Naive B cell (primary cell): ENCODE measurements around the gene MRNIP. TPM values are rescaled to one million over a fixed set of nuclear protein-coding genes. Genes with fewer than 3 reads are reported as not detected.

Source experiments
- ATAC-seq, 2 donors: fragments of 150-1000 bp; cut with Tn5 transposase; 2 replicates each; pipeline ENCODE4 v1.10.0; 2021; ENCODE audit warnings: low read depth in 2 of 2, mild to moderate bottlenecking in 2 of 2, moderate library complexity in 2 of 2
- DNase-seq: peaks from one replicate; pipeline ENCODE4 v3.0.0; 2022
- H3K27ac Mint-ChIP-seq, 6 donors: one replicate each; pipeline ENCODE4 v1.8.0; 2020 to 2022; ENCODE audit warnings: mild to moderate bottlenecking in 6 of 6, mixed read lengths in 6 of 6, moderate library complexity in 5 of 6, inconsistent platforms in 2 of 6
- H3K27me3 Mint-ChIP-seq, 3 donors: one replicate each; pipeline ENCODE4 v1.8.0; 2021 to 2022; ENCODE audit warnings: mixed read lengths in 3 of 3, mild to moderate bottlenecking in 1 of 3
- H3K36me3 Mint-ChIP-seq, 2 donors: one replicate each; pipeline ENCODE4 v1.8.0; 2020 to 2022; ENCODE audit warnings: mixed read lengths in 2 of 2, inconsistent platforms in 1 of 2, mild to moderate bottlenecking in 1 of 2
- H3K4me1 Mint-ChIP-seq, 3 donors: one replicate each; pipeline ENCODE4 v1.8.0; 2020 to 2022; ENCODE audit warnings: mixed read lengths in 3 of 3, inconsistent platforms in 1 of 3, mild to moderate bottlenecking in 1 of 3, moderate library complexity in 1 of 3
- H3K4me3 Mint-ChIP-seq, 8 donors: one replicate each; pipeline ENCODE4 v1.8.0; 2020 to 2022; ENCODE audit warnings: mild to moderate bottlenecking in 8 of 8, mixed read lengths in 8 of 8, moderate library complexity in 8 of 8, inconsistent platforms in 2 of 8
- H3K9me3 Mint-ChIP-seq, 7 donors: one replicate each; pipeline ENCODE4 v1.8.0; 2020 to 2022; ENCODE audit warnings: mixed read lengths in 7 of 7, mild to moderate bottlenecking in 5 of 7, inconsistent platforms in 2 of 7, moderate library complexity in 1 of 7
- polyA plus RNA-seq, 6 donors: library from polyadenylated mRNA; unstranded; fragments of 300-500 nt; fragmentation: Illumina TruSeq; gene quantifications; one replicate each; pipeline ENCODE4 v1.2.3, GENCODE V29; 2021; ENCODE audit warnings: low read depth in 6 of 6

The MRNIP gene
- polyA plus RNA-seq, 6 donors from 2014 or later = 4.4 to 21.2 (median 16.6) TPM

GRCh38 chr5:179895861-179896260 lies 37.2 kb upstream of the MRNIP start:
- peaks cover 5 to 9% of the 10 kb centered on the region in 2 donors for H3K36me3 Mint-ChIP-seq
- no peaks in the 10 kb centered on the region for H3K27me3 Mint-ChIP-seq
- DNase-seq = no peak
- H3K9me3 Mint-ChIP-seq = no peaks in the 10 kb centered on the region
- peak overlapping the region in 1 of 6 donors; percentile 26 for H3K27ac Mint-ChIP-seq
- ATAC-seq = no peak
- H3K4me3 Mint-ChIP-seq = no peak overlapping the region
- H3K4me1 Mint-ChIP-seq = peaks cover 0 to 5% (median 0%) of the 10 kb centered on the region in 3 donors

- Mint-ChIP-seq H3K4me3 (no peak overlapping the region), H3K9me3 (no peaks in the 10 kb centered on the region), H3K4me1 (no peaks in the 10 kb centered on the region), H3K27ac (no peak overlapping the region), H3K27me3 (no peaks in the 10 kb centered on the region), H3K36me3 (peaks cover 9 to 12% of the 10 kb centered on the region in 2 donors)
- ATAC-seq = no peak
- no peak for DNase-seq
Measured at GRCh38 chr5:179893958-179894895, 35.6 kb upstream of the MRNIP start.

- H3K9me3 Mint-ChIP-seq = no peaks in the 10 kb centered on the region
- ATAC-seq = no peak
- H3K4me1 Mint-ChIP-seq = no peaks in the 10 kb centered on the region
- peaks cover 9 to 21% of the 10 kb centered on the region in 2 donors for H3K36me3 Mint-ChIP-seq
- H3K4me3 Mint-ChIP-seq = no peak overlapping the region
- no peak for DNase-seq
- no peak overlapping the region for H3K27ac Mint-ChIP-seq
- no peaks in the 10 kb centered on the region for H3K27me3 Mint-ChIP-seq
Measured at GRCh38 chr5:179893076-179893957, 34.7 kb upstream of the MRNIP start.

- Mint-ChIP-seq H3K9me3 (no peaks in the 10 kb centered on the region), H3K27ac (no peak overlapping the region), H3K4me1 (no peaks in the 10 kb centered on the region), H3K4me3 (no peak overlapping the region), H3K36me3 (peaks cover 9 to 18% of the 10 kb centered on the region in 2 donors), H3K27me3 (no peaks in the 10 kb centered on the region)
- no peak for DNase-seq
- no peak for ATAC-seq
Measured at GRCh38 chr5:179892255-179892654, 33.6 kb upstream of the MRNIP start.

- DNase-seq (no peak), ATAC-seq (no peak)
- Mint-ChIP-seq H3K27ac (no peak overlapping the region), H3K4me3 (no peak overlapping the region), H3K4me1 (peaks cover under 1 to 3% (median under 1%) of the 10 kb centered on the region in 3 donors), H3K36me3 (peaks cover 21 to 25% of the 10 kb centered on the region in 2 donors), H3K27me3 (no peaks in the 10 kb centered on the region), H3K9me3 (peaks cover 0 to 1% (median 0%) of the 10 kb centered on the region in 7 donors)
Measured at GRCh38 chr5:179890751-179891682, 32.4 kb upstream of the MRNIP start.

- no peak for DNase-seq
- Mint-ChIP-seq H3K4me1 (peaks cover 4 to 6% (median 5%) of the 10 kb centered on the region in 3 donors), H3K36me3 (peaks cover 28 to 36% of the 10 kb centered on the region in 2 donors), H3K27me3 (no peaks in the 10 kb centered on the region), H3K9me3 (peaks cover 0 to 6% (median 1%) of the 10 kb centered on the region in 7 donors), H3K27ac (peak overlapping the region in 1 of 6 donors; percentile 95), H3K4me3 (no peak overlapping the region)
- ATAC-seq = no peak
Measured at GRCh38 chr5:179889885-179890284, 31.3 kb upstream of the MRNIP start.

GRCh38 chr5:179887802-179888201 lies 29.2 kb upstream of the MRNIP start:
- Mint-ChIP-seq H3K4me3 (no peak overlapping the region), H3K36me3 (peaks cover 45 to 56% of the 10 kb centered on the region in 2 donors), H3K27ac (peak overlapping the region in 2 of 6 donors; percentile 44 to 92), H3K4me1 (peaks cover 4 to 6% (median 6%) of the 10 kb centered on the region in 3 donors), H3K9me3 (peaks cover 5 to 23% (median 15%) of the 10 kb centered on the region in 7 donors), H3K27me3 (no peaks in the 10 kb centered on the region)
- DNase-seq (no peak), ATAC-seq (no peak)

- DNase-seq (no peak), ATAC-seq (no peak)
- H3K4me3 Mint-ChIP-seq = no peak overlapping the region
- H3K4me1 Mint-ChIP-seq = peaks cover 4 to 6% (median 6%) of the 10 kb centered on the region in 3 donors
- no peaks in the 10 kb centered on the region for H3K27me3 Mint-ChIP-seq
- peaks cover 45 to 56% of the 10 kb centered on the region in 2 donors for H3K36me3 Mint-ChIP-seq
- H3K27ac Mint-ChIP-seq = no peak overlapping the region
- H3K9me3 Mint-ChIP-seq = peaks cover 5 to 29% (median 17%) of the 10 kb centered on the region in 7 donors
Measured at GRCh38 chr5:179887095-179887494, 28.5 kb upstream of the MRNIP start.

- Mint-ChIP-seq H3K4me3 (no peak overlapping the region), H3K4me1 (peaks cover 4 to 6% (median 6%) of the 10 kb centered on the region in 3 donors), H3K27ac (no peak overlapping the region), H3K9me3 (peaks cover 5 to 30% (median 18%) of the 10 kb centered on the region in 7 donors), H3K36me3 (peaks cover 46 to 56% of the 10 kb centered on the region in 2 donors), H3K27me3 (no peaks in the 10 kb centered on the region)
- ATAC-seq = no peak
- no peak for DNase-seq
Measured at GRCh38 chr5:179886190-179886911, 27.7 kb upstream of the MRNIP start.

GRCh38 chr5:179885491-179886090 lies 27.0 kb upstream of the MRNIP start:
- Mint-ChIP-seq H3K27me3 (no peaks in the 10 kb centered on the region), H3K27ac (no peak overlapping the region), H3K9me3 (peaks cover 5 to 30% (median 18%) of the 10 kb centered on the region in 7 donors), H3K4me1 (peaks cover 4 to 6% (median 6%) of the 10 kb centered on the region in 3 donors), H3K36me3 (peaks cover 46 to 56% of the 10 kb centered on the region in 2 donors), H3K4me3 (no peak overlapping the region)
- ATAC-seq (no peak), DNase-seq (no peak)

- H3K27ac Mint-ChIP-seq = peak overlapping the region in 1 of 6 donors; percentile 17
- H3K4me1 Mint-ChIP-seq = peaks cover 4 to 6% (median 6%) of the 10 kb centered on the region in 3 donors
- H3K4me3 Mint-ChIP-seq = no peak overlapping the region
- H3K9me3 Mint-ChIP-seq = peaks cover 5 to 30% (median 18%) of the 10 kb centered on the region in 7 donors
- H3K27me3 Mint-ChIP-seq = no peaks in the 10 kb centered on the region
- ATAC-seq (no peak), DNase-seq (no peak)
- H3K36me3 Mint-ChIP-seq = peaks cover 38 to 46% of the 10 kb centered on the region in 2 donors
Measured at GRCh38 chr5:179883163-179883562, 24.5 kb upstream of the MRNIP start.

GRCh38 chr5:179882338-179882737 lies 23.7 kb upstream of the MRNIP start:
- Mint-ChIP-seq H3K27me3 (no peaks in the 10 kb centered on the region), H3K36me3 (peaks cover 41 to 46% of the 10 kb centered on the region in 2 donors), H3K27ac (no peak overlapping the region), H3K9me3 (peaks cover 5 to 30% (median 18%) of the 10 kb centered on the region in 7 donors), H3K4me3 (no peak overlapping the region), H3K4me1 (peaks cover 6 to 9% (median 6%) of the 10 kb centered on the region in 3 donors)
- ATAC-seq (no peak), DNase-seq (no peak)
